GM23338 (cell line): ENCODE measurements around the gene FAM53B. TPM values are rescaled to one million over a fixed set of nuclear protein-coding genes. Genes with fewer than 3 reads are reported as not detected.

Experiments
- ATAC-seq: fragments of 200-7000 bp; cut with Tn5 transposase; 3 replicates; pipeline ENCODE4 v1.9.1; 2020
- DNase-seq: peaks from one replicate; pipeline ENCODE4 v3.0.0-alpha.2; 2015; ENCODE audit warnings: low spot score
- H2AFZ ChIP-seq: fragments of 200-600 bp; sonication (generic); 2 replicates; pipeline ENCODE4 v1.8.0; 2016; ENCODE audit warnings: antibody characterized with exemption, mild to moderate bottlenecking, moderate library complexity
- H3F3A ChIP-seq: fragments of 200-600 bp; sonication (generic); replicated peaks from 2 replicates; pipeline ENCODE4 v1.8.0; 2017; ENCODE audit warnings: antibody characterized with exemption, mixed run types, low read depth
- H3K27ac ChIP-seq: fragments of 200-600 bp; sonication (generic); 2 replicates; pipeline ENCODE4 v1.6.1; 2016; ENCODE audit warnings: low read depth
- H3K27me3 ChIP-seq: fragments of 200-600 bp; sonication (generic); 2 replicates; pipeline ENCODE4 v1.8.0; 2016; ENCODE audit warnings: mild to moderate bottlenecking, mixed run types, moderate library complexity; ENCODE audit not compliant: insufficient read depth
- H3K36me3 ChIP-seq: fragments of 200-600 bp; sonication (generic); 2 replicates; pipeline ENCODE4 v1.8.0; 2016; ENCODE audit warnings: mild to moderate bottlenecking; ENCODE audit not compliant: insufficient read depth
- H3K4me1 ChIP-seq: fragments of 200-600 bp; sonication (generic); 2 replicates; pipeline ENCODE4 v1.8.0; 2016; ENCODE audit warnings: mild to moderate bottlenecking, moderate library complexity; ENCODE audit not compliant: insufficient read depth
- H3K4me2 ChIP-seq: fragments of 200-600 bp; sonication (generic); 2 replicates; pipeline ENCODE4 v1.7.1; 2017; ENCODE audit warnings: mixed run types
- H3K4me3 ChIP-seq: fragments of 200-600 bp; sonication (generic); 2 replicates; pipeline ENCODE4 v1.6.1; 2016; ENCODE audit warnings: mixed run types
- H3K79me2 ChIP-seq: fragments of 200-600 bp; sonication (generic); replicated peaks from 2 replicates; pipeline ENCODE4 v1.8.0; 2017; ENCODE audit warnings: mild to moderate bottlenecking; ENCODE audit not compliant: insufficient read depth
- H3K9me2 ChIP-seq: fragments of 200-600 bp; sonication (generic); 2 replicates; pipeline ENCODE4 v1.8.0; 2017; ENCODE audit not compliant: insufficient read depth
- H4K20me1 ChIP-seq: fragments of 200-600 bp; sonication (generic); replicated peaks from 2 replicates; pipeline ENCODE4 v1.8.0; 2017; ENCODE audit warnings: mild to moderate bottlenecking; ENCODE audit not compliant: insufficient read depth
- H3K27ac Mint-ChIP-seq: 2 replicates; pipeline ENCODE4 v1.8.0; 2020; ENCODE audit warnings: inconsistent platforms, mild to moderate bottlenecking, moderate library complexity, mixed read lengths
- H3K27me3 Mint-ChIP-seq: 3 replicates; pipeline ENCODE4 v1.8.0; 2022; ENCODE audit warnings: low read depth, mild to moderate bottlenecking, moderate library complexity, mixed read lengths, inconsistent platforms; ENCODE audit not compliant: insufficient read depth, poor library complexity
- H3K36me3 Mint-ChIP-seq: 3 replicates; pipeline ENCODE4 v1.8.0; 2021; ENCODE audit warnings: low read depth, mild to moderate bottlenecking, inconsistent platforms, moderate library complexity, mixed read lengths
- H3K4me1 Mint-ChIP-seq: 3 replicates; pipeline ENCODE4 v1.8.0; 2020; ENCODE audit warnings: mild to moderate bottlenecking, inconsistent platforms, mixed read lengths
- H3K4me3 Mint-ChIP-seq: 3 replicates; pipeline ENCODE4 v1.8.0; 2021; ENCODE audit warnings: moderate library complexity, mild to moderate bottlenecking, inconsistent platforms, mixed read lengths
- H3K9me3 Mint-ChIP-seq: 3 replicates; pipeline ENCODE4 v1.8.0; 2020; ENCODE audit warnings: moderate library complexity, mild to moderate bottlenecking, inconsistent platforms, mixed read lengths
- CREB1 ChIP-seq: fragments of 250-450 bp; sonication (Bioruptor Pico); IDR thresholded peaks from 2 replicates; pipeline ENCODE4 v1.5.0; 2020; ENCODE audit warnings: low read depth, mild to moderate bottlenecking, moderate library complexity
- ETS1 ChIP-seq: IDR thresholded peaks from 2 replicates; pipeline ENCODE4 v1.6.1; 2016; ENCODE audit warnings: antibody characterized with exemption
- EZH2 ChIP-seq: fragments of 200-600 bp; sonication (generic); IDR thresholded peaks from one replicate; pipeline ENCODE4 v1.8.0; 2017; ENCODE audit warnings: antibody characterized with exemption, mild to moderate bottlenecking, low read depth; ENCODE audit not compliant: unreplicated experiment
- EZH2phosphoT487 ChIP-seq: fragments of 200-600 bp; sonication (generic); IDR thresholded peaks from one replicate; pipeline ENCODE4 v1.8.1; 2018; ENCODE audit warnings: antibody characterized with exemption; ENCODE audit not compliant: unreplicated experiment
- JUNB ChIP-seq: IDR thresholded peaks from one replicate; pipeline ENCODE4 v1.6.1; 2016; ENCODE audit warnings: antibody characterized with exemption; ENCODE audit not compliant: unreplicated experiment
- NANOG ChIP-seq: IDR thresholded peaks from 2 replicates; pipeline ENCODE4 v1.6.1; 2016; ENCODE audit warnings: antibody characterized with exemption, borderline replicate concordance
- POLR2AphosphoS5 ChIP-seq: IDR thresholded peaks from 2 replicates; pipeline ENCODE4 v1.6.1; 2016; ENCODE audit warnings: antibody characterized with exemption, low read depth
- ZNF114 ChIP-seq: fragments of 250-450 bp; sonication (Bioruptor Pico); IDR thresholded peaks from 2 replicates; pipeline ENCODE4 v1.5.0; 2020; ENCODE audit warnings: mild to moderate bottlenecking, moderate library complexity
- ZNF331 ChIP-seq: fragments of 250-450 bp; sonication (Bioruptor Pico); IDR thresholded peaks from 2 replicates; pipeline ENCODE4 v1.5.0; 2020; ENCODE audit warnings: low read depth, mild to moderate bottlenecking, moderate library complexity
- polyA plus RNA-seq: library from polyadenylated mRNA; unstranded; fragments of >200 nt; fragmentation: Nextera tagmentation; extraction: Ambion mirVana; gene quantifications from 2 replicates; pipeline ENCODE4 v1.2.1, GENCODE V29; 2016
- total RNA-seq: library from RNA; depleted of rRNA; stranded (reverse); fragments of >200 nt; shearing (Covaris generic); gene quantifications from 2 replicates; pipeline ENCODE4 v1.2.3, GENCODE V29; 2014
- TF ChIP-seq, protein P1 (sequence below), 2 experiments: fragments of 200-600 bp in 1 of 2; sonication (generic) in 1 of 2; conservative IDR thresholded peaks; 2 replicates each; pipeline versions ENCODE4 v1.5.1 to v1.6.1; 2016 to 2017; ENCODE audit warnings: antibody characterized with exemption in 2 of 2, low read depth in 2 of 2, mild to moderate bottlenecking in 2 of 2, moderate library complexity in 1 of 2
- TF ChIP-seq, protein P2 (sequence below): IDR thresholded peaks from one replicate; pipeline ENCODE4 v1.6.1; 2018; ENCODE audit warnings: antibody characterized with exemption; ENCODE audit not compliant: unreplicated experiment

The FAM53B gene
- total and polyA plus RNA-seq, 2 experiments from 2014 or later, result 3.0 to 20.3 TPM

GRCh38 chr10:124665980-124666379, 78.2 kb downstream of the FAM53B start:
- Mint-ChIP-seq H3K36me3 (no peaks in the 10 kb centered on the region), H3K9me3 (no peaks in the 10 kb centered on the region), H3K27me3 (peaks cover 5% of the 10 kb centered on the region), H3K4me1 (peaks cover 11% of the 10 kb centered on the region), H3K27ac (no peak overlapping the region), H3K4me3 (no peak overlapping the region)
- H3K27ac ChIP-seq, result no peak overlapping the region
- H3K4me2 ChIP-seq, result no peak overlapping the region
- ATAC-seq (no peak), DNase-seq (no peak)
- no peaks in the 10 kb centered on the region for H3F3A ChIP-seq
- H3K9me2 ChIP-seq, result no peaks in the 10 kb centered on the region
- H3K79me2 ChIP-seq, result no peaks in the 10 kb centered on the region
- H4K20me1 ChIP-seq, result no peaks in the 10 kb centered on the region; the same call in 1 of the 2 replicates
- H3K4me1 ChIP-seq, result no peaks in the 10 kb centered on the region
- H2AFZ ChIP-seq, result no peak overlapping the region
- H3K4me3 ChIP-seq, result no peak overlapping the region
- no peaks in the 10 kb centered on the region for H3K36me3 ChIP-seq
- no peak for TF ChIP-seq NANOG
- TF ChIP-seq POLR2AphosphoS5, result no peak
- TF ChIP-seq ZNF331, result no peak
- TF ChIP-seq, protein P1, sequence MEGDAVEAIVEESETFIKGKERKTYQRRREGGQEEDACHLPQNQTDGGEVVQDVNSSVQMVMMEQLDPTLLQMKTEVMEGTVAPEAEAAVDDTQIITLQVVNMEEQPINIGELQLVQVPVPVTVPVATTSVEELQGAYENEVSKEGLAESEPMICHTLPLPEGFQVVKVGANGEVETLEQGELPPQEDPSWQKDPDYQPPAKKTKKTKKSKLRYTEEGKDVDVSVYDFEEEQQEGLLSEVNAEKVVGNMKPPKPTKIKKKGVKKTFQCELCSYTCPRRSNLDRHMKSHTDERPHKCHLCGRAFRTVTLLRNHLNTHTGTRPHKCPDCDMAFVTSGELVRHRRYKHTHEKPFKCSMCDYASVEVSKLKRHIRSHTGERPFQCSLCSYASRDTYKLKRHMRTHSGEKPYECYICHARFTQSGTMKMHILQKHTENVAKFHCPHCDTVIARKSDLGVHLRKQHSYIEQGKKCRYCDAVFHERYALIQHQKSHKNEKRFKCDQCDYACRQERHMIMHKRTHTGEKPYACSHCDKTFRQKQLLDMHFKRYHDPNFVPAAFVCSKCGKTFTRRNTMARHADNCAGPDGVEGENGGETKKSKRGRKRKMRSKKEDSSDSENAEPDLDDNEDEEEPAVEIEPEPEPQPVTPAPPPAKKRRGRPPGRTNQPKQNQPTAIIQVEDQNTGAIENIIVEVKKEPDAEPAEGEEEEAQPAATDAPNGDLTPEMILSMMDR (conservative IDR thresholded peaks at IDR 0.05; ENCODE audit: low read depth in 2 of 2), result no peak
- TF ChIP-seq EZH2phosphoT487, result no peak
- TF ChIP-seq, protein P2, sequence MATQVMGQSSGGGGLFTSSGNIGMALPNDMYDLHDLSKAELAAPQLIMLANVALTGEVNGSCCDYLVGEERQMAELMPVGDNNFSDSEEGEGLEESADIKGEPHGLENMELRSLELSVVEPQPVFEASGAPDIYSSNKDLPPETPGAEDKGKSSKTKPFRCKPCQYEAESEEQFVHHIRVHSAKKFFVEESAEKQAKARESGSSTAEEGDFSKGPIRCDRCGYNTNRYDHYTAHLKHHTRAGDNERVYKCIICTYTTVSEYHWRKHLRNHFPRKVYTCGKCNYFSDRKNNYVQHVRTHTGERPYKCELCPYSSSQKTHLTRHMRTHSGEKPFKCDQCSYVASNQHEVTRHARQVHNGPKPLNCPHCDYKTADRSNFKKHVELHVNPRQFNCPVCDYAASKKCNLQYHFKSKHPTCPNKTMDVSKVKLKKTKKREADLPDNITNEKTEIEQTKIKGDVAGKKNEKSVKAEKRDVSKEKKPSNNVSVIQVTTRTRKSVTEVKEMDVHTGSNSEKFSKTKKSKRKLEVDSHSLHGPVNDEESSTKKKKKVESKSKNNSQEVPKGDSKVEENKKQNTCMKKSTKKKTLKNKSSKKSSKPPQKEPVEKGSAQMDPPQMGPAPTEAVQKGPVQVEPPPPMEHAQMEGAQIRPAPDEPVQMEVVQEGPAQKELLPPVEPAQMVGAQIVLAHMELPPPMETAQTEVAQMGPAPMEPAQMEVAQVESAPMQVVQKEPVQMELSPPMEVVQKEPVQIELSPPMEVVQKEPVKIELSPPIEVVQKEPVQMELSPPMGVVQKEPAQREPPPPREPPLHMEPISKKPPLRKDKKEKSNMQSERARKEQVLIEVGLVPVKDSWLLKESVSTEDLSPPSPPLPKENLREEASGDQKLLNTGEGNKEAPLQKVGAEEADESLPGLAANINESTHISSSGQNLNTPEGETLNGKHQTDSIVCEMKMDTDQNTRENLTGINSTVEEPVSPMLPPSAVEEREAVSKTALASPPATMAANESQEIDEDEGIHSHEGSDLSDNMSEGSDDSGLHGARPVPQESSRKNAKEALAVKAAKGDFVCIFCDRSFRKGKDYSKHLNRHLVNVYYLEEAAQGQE, result no peak
- TF ChIP-seq ZNF114 (CRISPR knock-in tag), result no peak
- TF ChIP-seq JUNB, result no peak
- H3K27me3 ChIP-seq, result no peaks in the 10 kb centered on the region

DNA sequence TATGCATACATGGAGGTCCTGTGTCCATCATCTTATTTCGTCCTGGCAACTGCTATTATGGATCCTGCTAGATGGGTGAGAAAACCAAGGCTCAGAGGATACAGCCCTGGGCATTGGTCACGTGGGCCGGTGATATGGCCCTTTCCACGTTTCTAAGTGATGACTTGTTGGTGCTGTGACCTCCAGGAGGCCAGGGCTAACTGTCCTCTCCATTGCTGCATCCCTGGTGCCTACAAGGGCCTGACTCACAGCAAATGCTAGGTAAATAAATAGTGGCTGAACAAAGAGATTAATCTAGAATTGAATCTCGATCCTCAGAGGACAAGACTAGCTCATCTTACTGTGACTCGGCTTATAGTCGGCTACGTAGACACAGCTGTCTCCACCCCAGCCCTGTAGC, 78.6 kb downstream of the FAM53B start:
- no peaks in the 10 kb centered on the region for H3K9me3 Mint-ChIP-seq
- no peak overlapping the region for H3K4me2 ChIP-seq
- H3F3A ChIP-seq, result no peaks in the 10 kb centered on the region
- no peaks in the 10 kb centered on the region for H3K9me2 ChIP-seq
- H3K4me1 Mint-ChIP-seq, result peaks cover 8% of the 10 kb centered on the region
- no peak overlapping the region for H3K27ac ChIP-seq
- no peaks in the 10 kb centered on the region for H3K36me3 Mint-ChIP-seq
- no peaks in the 10 kb centered on the region; the same call in 1 of the 2 replicates for H4K20me1 ChIP-seq
- ATAC-seq (no peak), DNase-seq (no peak)
- H2AFZ ChIP-seq, result no peak overlapping the region
- no peaks in the 10 kb centered on the region for H3K36me3 ChIP-seq
- no peak overlapping the region for H3K4me3 Mint-ChIP-seq
- H3K79me2 ChIP-seq, result no peaks in the 10 kb centered on the region
- no peaks in the 10 kb centered on the region for H3K4me1 ChIP-seq
- no peak overlapping the region for H3K27ac Mint-ChIP-seq
- peaks cover 5% of the 10 kb centered on the region for H3K27me3 Mint-ChIP-seq
- H3K27me3 ChIP-seq, result no peaks in the 10 kb centered on the region
- H3K4me3 ChIP-seq, result no peak overlapping the region
- TF ChIP-seq, protein P2, result no peak
- no peak for TF ChIP-seq EZH2
- TF ChIP-seq NANOG, result no peak
- TF ChIP-seq ZNF114 (CRISPR knock-in tag), result no peak
- TF ChIP-seq, protein P1 (conservative IDR thresholded peaks at IDR 0.05; ENCODE audit: low read depth in 2 of 2), result no peak
- no peak for TF ChIP-seq ETS1
- TF ChIP-seq EZH2phosphoT487, result no peak
- no peak for TF ChIP-seq ZNF331
- no peak for TF ChIP-seq CREB1
- no peak for TF ChIP-seq POLR2AphosphoS5
